IPS-15b (cell line): ENCODE data around the gene YAP1.

Source experiments
- H3K27me3 ChIP-seq: one replicate; pipeline ENCODE4 v1.6.1; 2013; ENCODE audit warnings: low read length; ENCODE audit not compliant: control insufficient read depth, insufficient read depth
- H3K36me3 ChIP-seq: one replicate; pipeline ENCODE4 v1.6.1; 2013; ENCODE audit warnings: low read length; ENCODE audit not compliant: control insufficient read depth, insufficient read depth
- H3K4me1 ChIP-seq: one replicate; pipeline ENCODE4 v1.6.1; 2013; ENCODE audit warnings: mild to moderate bottlenecking, low read length; ENCODE audit not compliant: control insufficient read depth, insufficient read depth
- H3K4me3 ChIP-seq: one replicate; pipeline ENCODE4 v1.5.1; 2013; ENCODE audit warnings: low read depth, low read length
- H3K9ac ChIP-seq: one replicate; pipeline ENCODE4 v1.6.1; 2013; ENCODE audit warnings: low read depth, mild to moderate bottlenecking, low read length
- H3K9me3 ChIP-seq: one replicate; pipeline ENCODE4 v1.6.1; 2013; ENCODE audit warnings: mild to moderate bottlenecking, low read length; ENCODE audit not compliant: control insufficient read depth, insufficient read depth

Gene YAP1

DNA sequence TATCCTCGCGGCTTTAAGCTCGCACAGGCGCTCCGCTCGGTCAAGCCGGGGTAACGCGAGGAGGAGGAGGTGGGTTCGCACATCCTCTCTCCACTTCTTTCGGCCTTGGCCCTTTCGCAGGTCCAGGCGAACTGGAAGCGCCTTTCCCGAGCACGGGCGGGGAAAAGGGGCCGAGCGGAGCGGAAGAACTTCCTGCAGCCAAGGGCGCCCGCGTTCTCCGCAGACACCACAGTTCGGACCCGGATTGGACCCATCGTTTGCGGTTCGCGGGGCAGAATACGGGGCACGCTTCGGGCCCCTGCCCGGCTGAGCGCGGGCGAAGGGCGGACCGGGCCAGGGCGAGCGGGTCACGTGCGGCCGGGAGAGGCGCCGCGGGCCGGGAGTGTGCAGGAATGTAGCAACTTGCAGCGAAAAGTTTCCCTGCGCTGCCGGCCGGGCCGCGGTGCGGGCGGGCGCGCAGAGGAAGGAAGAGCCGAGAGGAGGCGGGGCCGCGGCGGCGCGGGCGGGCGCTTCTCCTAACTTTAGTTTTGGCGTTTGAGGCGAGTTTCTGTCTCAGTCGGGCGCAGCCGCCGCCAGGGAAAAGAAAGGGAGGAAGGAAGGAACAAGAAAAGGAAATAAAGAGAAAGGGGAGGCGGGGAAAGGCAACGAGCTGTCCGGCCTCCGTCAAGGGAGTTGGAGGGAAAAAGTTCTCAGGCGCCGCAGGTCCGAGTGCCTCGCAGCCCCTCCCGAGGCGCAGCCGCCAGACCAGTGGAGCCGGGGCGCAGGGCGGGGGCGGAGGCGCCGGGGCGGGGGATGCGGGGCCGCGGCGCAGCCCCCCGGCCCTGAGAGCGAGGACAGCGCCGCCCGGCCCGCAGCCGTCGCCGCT lies at the start of gene YAP1:
TSS of gene YAP1 (plus strand) at position 552 of the 865 bp plus-strand sequence. CDS start 402 bp downstream, outside the sequence.
- Histone ChIP-seq H3K27me3 (peaks cover 7% of the 10 kb centered on the region), H3K36me3 (no peaks in the 10 kb centered on the region), H3K4me1 (peaks cover 13% of the 10 kb centered on the region), H3K9me3 (no peaks in the 10 kb centered on the region), H3K4me3 (peak within 1 kb of the TSS; percentile 78), H3K9ac (peak within 1 kb of the TSS; percentile 89)

DNA sequence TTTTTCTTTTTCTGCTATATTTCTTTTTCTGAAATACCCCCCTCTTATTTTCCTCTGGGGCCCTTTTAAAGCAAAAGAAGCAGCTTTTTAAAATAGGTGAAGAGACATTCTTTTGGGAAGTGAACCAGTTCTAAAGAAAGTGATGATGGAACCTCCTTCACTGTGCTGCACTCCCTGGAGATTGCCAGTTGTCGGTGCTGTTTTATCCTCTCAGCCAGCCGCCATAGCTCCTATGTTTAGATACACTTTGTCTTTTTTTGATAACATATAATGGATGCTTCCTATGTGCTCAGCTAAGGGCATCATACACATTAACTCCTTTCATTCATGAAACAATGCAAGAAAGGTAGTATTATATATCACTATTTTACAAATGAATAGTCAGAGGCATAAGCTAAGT lies 49.0 kb upstream of the YAP1 start:
- Histone ChIP-seq H3K36me3 (no peaks in the 10 kb centered on the region), H3K27me3 (no peaks in the 10 kb centered on the region), H3K4me3 (no peak overlapping the region), H3K4me1 (no peaks in the 10 kb centered on the region), H3K9ac (no peak overlapping the region), H3K9me3 (no peaks in the 10 kb centered on the region)

DNA sequence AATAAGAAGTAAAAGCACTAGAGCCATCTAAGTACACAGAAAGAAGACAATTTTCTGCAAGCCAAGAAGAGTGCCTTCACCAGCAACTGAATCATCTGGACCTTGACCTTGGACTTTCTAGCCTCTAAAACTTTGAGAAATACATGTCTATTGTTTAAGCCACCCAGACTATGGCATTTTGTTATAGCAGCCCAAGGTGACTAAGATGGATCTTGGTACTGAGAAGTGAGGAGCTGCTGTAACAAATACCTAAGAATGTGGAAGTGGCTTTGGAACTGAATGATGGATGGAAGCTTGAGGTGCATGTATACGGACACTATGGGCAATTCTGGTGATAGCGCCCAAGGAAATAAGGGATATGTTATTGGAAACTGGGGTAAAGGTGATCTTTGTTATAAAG lies 48.1 kb upstream of the YAP1 start:
- Histone ChIP-seq H3K4me3 (no peak overlapping the region), H3K27me3 (no peaks in the 10 kb centered on the region), H3K36me3 (no peaks in the 10 kb centered on the region), H3K4me1 (no peaks in the 10 kb centered on the region), H3K9me3 (no peaks in the 10 kb centered on the region), H3K9ac (no peak overlapping the region)

DNA sequence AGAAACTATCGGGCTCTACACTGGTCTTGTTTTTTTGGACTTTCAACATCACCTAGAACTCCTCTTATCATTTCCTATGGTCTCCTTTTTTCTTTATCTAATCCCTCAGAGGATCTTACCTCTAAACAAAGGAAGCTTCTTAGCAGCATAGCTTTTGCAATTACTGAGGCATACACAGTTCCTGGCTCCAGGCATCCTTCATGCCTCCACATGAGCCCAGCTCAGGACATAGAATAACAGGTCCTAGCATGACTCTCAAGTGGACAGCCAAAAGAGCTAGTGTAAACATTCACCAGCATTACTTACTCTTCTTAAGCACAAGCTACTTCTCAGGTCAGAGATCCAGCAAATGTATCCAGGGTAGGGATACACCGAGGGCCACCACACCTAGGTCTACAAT lies 45.9 kb upstream of the YAP1 start:
- Histone ChIP-seq H3K4me3 (no peak overlapping the region), H3K36me3 (no peaks in the 10 kb centered on the region), H3K9me3 (no peaks in the 10 kb centered on the region), H3K9ac (no peak overlapping the region), H3K4me1 (no peaks in the 10 kb centered on the region), H3K27me3 (no peaks in the 10 kb centered on the region)

DNA sequence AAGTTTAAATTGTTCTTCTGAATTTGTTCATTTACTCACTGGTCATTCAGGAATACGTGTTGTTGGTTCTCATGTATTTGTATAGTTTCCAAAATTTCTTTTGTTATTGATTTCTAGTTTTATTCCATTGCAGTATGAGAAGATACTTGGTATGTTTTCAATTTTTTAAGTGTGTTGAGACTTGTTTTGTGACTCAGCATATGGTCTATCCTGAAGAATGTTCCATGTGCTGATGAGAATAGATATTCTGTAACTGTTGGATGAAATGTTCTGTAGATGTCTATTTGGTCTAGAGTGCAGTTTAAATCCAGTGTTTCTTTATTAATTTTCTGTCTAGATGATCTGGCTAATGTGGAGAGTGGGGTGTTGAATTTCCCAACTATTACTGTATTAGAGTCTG lies 39.5 kb upstream of the YAP1 start:
- Histone ChIP-seq H3K4me3 (no peak overlapping the region), H3K4me1 (no peaks in the 10 kb centered on the region), H3K27me3 (no peaks in the 10 kb centered on the region), H3K9me3 (no peaks in the 10 kb centered on the region), H3K9ac (no peak overlapping the region), H3K36me3 (no peaks in the 10 kb centered on the region)

DNA sequence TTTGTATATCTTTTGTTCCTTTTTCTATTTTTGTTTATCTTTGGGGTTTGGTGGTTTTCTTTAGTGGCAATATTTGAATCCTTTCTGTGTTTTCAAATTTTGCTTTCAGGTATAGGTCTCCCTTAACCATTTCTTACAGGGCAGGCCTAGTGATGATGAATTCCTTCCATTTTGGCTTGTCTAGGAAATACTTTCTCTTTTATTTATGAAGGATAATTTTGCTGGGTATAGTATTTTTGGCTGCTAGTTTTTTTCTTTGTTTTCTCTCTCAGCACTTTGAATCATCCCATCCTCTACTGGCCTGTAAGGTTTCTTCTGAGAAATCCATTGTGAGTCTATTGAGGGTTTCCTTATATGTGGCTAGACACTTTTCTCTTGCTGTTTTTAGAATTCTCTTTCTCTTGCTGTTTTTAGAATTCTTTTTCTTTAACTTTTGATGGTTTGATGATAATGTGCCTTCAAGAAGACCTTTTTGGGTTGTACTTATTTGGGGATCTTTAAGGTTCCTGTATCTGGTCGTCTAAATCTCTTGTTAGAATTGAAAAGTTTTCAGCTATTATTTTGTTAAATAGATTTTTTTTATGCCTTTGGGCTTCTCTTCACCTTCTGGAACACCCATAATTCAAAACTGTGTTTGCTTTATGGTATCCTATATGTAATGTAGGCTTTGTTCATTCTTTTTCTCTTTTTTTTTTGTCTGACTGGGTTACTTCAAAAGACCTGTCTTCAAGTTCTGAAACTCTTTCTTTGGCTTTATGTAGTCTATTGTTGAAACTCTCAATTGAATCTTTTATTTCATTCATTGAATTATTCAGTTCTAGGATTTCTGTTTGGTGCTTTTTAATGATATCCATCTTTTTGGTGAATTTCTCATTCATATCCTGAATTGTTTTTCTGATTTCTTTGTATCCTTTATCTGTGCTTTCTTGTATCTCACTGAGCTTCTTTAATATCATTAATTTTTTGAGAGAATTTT lies 38.5 kb upstream of the YAP1 start:
- no peak overlapping the region for H3K4me3 ChIP-seq
- no peaks in the 10 kb centered on the region for H3K36me3 ChIP-seq
- H3K27me3 ChIP-seq, result no peaks in the 10 kb centered on the region
- no peaks in the 10 kb centered on the region for H3K4me1 ChIP-seq
- no peak overlapping the region for H3K9ac ChIP-seq
- H3K9me3 ChIP-seq, result no peaks in the 10 kb centered on the region

DNA sequence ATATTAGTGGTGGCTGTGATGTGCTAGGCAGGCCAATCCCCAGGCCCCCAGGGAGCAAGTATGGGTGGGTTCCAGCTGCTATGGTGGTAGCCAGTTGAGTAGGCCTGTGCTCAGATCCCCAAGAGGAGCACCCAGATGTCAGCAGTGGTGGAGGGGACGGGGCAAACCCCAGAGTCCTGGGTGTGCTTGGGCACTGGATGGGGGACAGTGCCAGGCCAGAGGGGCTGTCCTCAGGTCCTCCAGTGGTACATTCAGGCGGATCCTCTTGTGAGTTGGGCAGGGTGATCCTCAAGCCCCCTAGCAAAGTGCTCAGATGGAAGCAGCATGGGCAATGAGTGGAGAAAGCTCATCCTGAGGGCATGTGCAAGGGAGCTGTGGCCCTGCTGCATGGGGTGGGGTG lies 37.0 kb upstream of the YAP1 start:
- H3K9me3 ChIP-seq, result no peaks in the 10 kb centered on the region
- no peaks in the 10 kb centered on the region for H3K4me1 ChIP-seq
- no peak overlapping the region for H3K4me3 ChIP-seq
- H3K36me3 ChIP-seq, result no peaks in the 10 kb centered on the region
- no peak overlapping the region for H3K9ac ChIP-seq
- no peaks in the 10 kb centered on the region for H3K27me3 ChIP-seq

DNA sequence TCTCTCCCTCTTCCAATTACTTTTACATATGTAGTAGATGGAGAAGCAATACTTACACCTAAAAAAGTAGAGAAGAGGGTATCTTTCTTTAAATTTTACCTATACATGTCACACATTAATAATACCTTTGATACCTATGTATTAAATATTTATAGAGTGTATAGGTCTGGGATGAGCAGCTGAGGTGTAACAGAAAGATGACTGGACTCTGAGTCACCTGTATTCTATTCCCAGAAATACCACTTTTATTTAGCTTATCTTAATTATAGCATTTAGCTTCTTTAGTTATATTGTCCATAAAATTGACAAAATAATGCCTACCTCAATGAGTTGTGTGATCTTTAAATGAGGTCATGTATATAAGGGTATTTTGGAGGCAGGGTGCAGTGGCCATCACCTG lies 30.6 kb upstream of the YAP1 start:
- Histone ChIP-seq H3K9ac (no peak overlapping the region), H3K4me3 (no peak overlapping the region), H3K27me3 (no peaks in the 10 kb centered on the region), H3K9me3 (no peaks in the 10 kb centered on the region), H3K4me1 (no peaks in the 10 kb centered on the region), H3K36me3 (no peaks in the 10 kb centered on the region)

DNA sequence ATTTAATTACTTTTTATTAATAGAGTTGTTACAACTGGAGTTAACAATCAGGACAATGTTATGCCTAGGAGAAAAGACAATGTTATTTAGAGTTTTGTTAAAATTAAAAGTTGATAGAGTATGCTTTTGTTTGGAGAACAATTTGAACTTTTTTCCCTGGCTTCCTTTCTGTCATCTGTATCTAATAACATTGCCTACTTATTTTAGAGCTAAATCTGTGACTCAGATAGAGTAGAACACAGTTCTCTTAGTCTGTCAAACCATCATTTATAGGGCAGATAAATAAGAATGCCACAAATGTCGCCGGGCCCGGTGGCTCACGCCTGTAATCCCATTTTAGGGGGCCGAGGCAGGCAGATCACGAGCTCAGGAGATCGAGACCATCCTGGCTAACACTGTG lies 28.9 kb upstream of the YAP1 start:
- Histone ChIP-seq H3K27me3 (no peaks in the 10 kb centered on the region), H3K4me1 (no peaks in the 10 kb centered on the region), H3K36me3 (no peaks in the 10 kb centered on the region), H3K9ac (no peak overlapping the region), H3K4me3 (no peak overlapping the region), H3K9me3 (no peaks in the 10 kb centered on the region)

DNA sequence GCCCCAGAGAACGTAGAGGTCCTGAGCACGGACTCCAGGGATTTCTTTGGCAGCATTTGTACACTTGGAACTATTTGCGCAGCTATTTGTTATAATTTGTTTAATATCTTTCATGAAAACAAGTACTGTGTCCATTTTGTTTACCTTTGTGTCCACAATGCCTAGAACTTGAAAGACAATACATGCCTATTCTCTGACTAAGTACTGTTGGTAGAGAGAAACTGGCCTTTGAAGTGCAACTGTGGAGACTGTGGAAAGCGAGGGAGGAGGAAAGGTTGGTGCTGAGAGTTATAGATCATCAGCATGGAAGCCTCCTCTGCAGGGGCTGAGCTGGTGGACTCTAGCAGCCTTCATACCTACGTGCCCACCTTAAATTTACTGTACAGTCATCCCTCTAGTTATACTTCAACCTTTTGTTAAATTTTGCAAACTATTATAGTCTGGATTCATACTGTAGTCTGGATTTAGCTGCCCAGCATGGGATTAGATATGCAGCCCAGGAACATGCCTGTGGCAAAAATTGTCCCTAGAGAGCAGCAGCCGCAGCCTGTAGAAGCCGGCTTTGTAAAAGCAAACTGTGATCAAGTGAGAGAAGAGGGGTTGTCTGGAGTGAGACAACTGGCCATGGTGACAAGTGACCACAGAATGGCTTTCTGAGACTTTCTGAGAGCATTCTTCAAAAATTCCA lies 24.2 kb upstream of the YAP1 start:
- Histone ChIP-seq H3K9ac (no peak overlapping the region), H3K27me3 (no peaks in the 10 kb centered on the region)

DNA sequence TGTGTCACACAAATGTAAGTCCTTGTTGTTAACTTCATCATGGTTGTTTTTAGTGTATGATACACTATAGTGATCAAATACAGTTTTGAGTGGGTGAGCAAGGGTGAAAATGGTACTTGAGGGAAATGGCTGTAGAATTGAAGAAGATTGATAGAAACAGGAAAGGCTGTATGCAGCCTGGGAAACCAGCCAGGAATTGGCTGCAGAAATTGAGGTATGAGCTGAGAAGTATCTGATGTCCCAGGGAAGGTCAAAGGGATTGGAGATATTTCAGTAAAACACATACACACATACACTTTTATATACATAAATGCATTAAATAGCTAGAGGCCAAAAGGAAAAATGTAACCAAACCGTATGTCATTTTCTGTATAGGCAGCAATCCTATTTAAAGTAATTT lies 13.1 kb upstream of the YAP1 start:
- no peak overlapping the region for H3K9ac ChIP-seq
- H3K27me3 ChIP-seq, result no peaks in the 10 kb centered on the region
- H3K9me3 ChIP-seq, result no peaks in the 10 kb centered on the region
- no peaks in the 10 kb centered on the region for H3K36me3 ChIP-seq
- no peaks in the 10 kb centered on the region for H3K4me1 ChIP-seq
- no peak overlapping the region for H3K4me3 ChIP-seq

More for the DNA sequence above, 24.2 kb upstream of the YAP1 start:
- no peaks in the 10 kb centered on the region for H3K4me1 ChIP-seq
- H3K36me3 ChIP-seq, result no peaks in the 10 kb centered on the region
- no peaks in the 10 kb centered on the region for H3K9me3 ChIP-seq
- no peak overlapping the region for H3K4me3 ChIP-seq
